GM19035 (cell line): ENCODE results near the gene CAPN12.

Experiments used
- ATAC-seq: cut with Tn5 transposase; IDR thresholded peaks from one replicate; pipeline ENCODE4 v1.9.1; 2021; ENCODE audit not compliant: unreplicated experiment

The CAPN12 gene

DNA sequence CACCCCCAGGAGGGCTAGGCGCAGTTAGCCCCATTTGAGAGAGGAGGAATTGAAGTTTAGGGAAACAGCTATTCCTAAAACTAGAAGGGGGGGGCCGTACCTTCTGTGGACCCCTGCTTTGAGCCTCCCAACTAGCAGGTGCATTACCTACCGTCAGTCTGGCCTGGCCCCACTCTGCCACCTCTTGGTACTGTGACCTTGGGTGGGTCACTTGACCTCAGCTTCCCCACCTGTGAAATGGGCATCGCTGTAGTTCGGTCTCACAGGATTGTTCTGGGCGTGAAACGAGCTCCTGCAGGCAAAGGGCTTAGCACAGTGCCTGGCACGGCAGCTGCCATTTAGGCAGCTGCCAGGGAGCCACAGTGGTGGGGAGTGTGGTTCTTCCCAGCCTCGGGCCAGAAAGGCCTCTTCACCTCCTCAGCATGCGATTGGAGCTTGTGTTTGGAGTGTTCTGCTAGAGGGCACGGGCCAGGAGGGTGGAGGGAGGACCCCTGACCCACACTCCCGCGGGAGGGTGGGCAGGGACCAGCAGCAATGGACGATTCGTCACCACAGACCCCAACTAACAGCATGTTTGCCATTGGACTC, 32.0 kb downstream of the CAPN12 start:
- no peak for ATAC-seq

DNA sequence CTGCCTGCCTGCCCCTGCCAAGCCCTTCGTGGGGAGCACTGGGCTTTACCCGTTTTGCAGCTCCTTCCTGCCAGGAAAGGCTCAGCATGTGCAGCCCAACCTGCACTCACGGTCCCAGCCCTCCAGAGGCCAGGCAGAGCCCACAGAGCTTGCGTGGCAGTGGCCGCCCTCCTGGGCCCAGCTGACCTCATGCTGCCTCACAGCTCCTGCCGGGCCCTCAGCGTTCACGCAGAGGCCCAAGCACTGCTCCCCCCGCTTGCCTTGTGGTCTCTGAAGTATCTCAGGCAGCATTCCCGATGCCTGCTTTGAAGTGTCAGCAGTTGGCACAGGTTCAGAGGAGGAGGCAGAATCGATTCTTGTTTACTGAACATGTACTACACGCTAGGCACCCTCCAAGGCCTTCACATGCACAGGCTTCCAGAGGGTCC, 32.5 kb downstream of the CAPN12 start:
- ATAC-seq, result no peak

DNA sequence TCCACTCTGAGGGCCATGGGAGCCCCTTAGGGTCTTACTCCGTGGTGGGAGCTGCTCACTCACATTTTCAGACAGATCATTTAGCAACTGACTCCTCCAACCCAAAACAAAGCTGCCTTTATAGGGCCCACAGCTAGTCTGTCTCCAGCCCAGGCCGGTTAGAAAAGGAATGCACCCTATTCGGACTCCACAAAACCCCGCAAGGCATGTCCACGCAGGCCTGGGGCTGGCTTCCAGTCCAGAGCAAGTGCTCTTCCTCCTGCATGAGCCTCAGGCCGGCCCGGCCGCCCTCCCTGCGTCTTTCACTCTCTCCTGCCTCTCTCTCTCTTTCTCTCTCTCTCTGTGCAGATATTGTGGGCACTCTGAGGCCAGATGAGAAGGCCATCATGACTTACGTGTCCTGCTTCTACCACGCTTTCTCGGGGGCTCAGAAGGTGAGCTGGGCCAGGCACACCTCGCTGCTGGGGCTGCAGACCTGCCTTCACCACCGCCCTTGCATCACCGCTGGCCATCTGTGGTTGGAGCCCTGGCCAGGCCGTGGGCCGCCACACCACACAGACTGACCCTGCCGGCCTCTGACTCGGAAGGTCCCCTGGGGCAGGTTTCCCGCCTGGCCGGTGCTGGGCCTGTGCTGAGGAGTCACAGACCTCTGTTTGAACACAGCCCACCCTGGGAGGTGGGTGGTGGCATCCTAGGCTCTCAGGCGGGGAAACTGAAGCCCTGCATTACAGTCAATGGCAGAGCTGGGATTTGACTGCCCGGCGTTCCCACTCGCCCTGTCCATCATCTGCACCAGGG, 33.1 kb downstream of the CAPN12 start:
- no peak for ATAC-seq

DNA sequence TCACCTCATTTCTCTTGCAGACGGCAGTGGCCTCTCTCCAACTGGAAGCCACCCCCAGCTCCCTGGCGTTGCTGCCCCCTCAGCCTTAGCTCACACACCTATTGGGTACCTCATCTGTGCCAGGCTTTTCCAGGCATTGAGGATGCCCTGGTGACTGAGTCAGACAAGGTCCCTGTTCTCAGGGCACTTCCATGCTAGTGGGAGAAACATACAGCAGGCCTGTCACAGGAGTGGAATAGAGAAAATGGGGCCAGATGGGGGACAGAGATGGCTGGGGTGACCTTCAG, 33.9 kb downstream of the CAPN12 start:
- ATAC-seq, result no peak

DNA sequence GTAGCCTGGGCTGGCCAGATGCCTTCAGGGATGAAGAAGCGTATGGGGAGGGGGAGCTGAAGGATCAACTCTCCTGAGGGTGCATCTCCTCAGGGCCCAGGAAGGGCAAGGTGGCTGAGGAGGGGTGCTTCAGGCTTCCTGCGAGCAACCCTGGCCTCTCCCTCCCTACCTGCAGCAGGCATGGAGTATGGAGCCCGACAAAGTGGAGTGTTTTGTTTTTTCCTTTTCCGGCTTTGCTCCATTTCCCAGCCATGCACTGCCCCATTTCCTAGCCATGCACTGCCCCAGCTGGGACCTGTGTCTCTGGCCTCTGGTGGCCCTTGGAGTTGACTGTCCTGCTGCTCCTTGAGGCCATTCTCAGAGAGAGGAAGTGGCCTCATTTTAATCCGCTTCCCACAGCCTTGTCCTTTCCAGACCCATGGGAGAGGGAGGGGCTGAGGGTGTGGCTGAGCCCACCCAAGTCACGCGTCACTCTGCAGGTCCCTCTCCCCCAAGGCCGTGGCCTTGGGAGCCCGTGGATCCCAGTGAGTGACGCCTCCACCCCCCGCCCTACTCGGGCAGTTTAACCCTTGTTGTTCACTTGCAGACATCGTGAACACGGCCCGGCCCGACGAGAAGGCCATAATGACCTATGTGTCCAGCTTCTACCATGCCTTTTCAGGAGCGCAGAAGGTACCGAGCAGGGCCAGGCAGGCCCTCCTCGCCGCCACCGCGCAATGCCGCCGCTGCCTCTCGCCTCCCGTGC, 34.4 kb downstream of the CAPN12 start:
- no peak for ATAC-seq

DNA sequence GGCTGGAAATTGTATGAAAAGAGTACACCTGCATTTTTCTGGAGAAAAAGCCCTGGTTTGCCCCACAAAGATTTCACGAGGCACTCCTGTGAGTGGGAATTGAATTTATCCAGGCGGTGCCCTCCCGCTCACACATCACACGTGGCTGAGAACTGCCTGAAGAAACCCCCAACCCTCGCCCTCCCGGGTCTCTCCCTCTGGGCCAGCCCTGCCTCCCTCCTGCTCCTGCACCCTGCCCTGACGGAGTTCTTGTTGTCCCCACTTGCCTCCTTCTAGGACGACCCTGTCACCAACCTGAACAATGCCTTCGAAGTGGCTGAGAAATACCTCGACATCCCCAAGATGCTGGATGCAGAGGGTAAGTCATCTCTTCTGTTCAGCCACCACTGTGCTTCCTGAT, 35.2 kb downstream of the CAPN12 start:
- ATAC-seq, result no peak

DNA sequence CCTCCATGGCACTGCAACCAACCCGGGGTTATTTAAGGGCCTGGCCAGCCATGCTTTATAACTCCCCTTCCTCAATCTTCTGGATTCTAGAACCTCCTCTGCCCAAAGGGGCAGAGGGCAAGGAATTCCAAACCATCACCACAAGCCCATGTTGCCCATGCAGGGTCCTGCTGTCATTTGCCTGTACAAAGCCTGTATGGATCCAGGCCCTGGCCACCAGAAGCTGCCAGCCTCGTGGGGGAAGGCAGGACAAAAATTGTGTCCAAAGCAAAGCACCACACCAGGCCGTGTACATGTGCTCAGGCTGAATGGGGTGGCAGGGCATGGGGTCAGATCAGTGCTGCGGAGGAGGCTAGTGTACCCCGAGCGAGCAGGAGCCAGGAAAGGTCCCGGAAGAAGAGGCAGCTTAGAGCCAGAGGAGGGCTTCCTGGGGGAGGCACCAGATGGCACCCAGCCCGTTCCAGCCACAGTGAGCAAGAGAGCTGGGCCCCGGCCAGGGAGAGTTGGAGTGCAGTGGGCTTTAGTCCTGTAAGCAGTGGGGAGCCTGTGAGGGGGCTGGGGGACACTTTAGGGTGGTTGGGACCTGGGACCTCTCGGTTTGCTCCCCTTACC, 35.8 kb downstream of the CAPN12 start:
- ATAC-seq, result no peak

DNA sequence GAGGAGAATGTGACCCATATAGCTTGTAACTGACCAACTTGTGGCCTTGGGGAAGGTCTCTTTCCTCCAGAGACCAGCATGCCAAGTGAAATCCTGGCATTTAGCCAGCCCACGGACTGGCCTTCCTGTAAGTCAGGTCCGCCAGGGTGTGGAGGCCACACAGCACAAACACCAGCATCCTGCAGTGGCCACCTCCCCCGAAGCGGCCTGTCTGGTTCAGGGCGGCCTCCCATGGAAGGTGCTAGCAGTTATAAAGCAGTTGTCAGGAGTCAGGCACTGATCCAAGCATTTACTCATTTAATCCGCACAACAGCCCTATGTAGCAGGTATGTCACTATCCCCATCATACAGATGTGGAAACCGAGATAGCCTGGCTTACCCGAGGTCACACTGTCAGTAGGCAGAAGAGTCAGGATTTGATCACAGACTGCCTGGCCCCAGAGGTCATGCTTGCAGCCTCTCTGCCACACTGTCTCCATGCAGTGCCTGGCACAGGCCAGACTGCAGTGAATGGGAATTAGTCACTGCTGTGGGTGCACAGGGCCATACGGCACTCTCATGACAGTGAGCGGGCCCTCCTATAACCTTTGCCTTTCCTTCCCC, 36.7 kb downstream of the CAPN12 start:
- ATAC-seq, result no peak

DNA sequence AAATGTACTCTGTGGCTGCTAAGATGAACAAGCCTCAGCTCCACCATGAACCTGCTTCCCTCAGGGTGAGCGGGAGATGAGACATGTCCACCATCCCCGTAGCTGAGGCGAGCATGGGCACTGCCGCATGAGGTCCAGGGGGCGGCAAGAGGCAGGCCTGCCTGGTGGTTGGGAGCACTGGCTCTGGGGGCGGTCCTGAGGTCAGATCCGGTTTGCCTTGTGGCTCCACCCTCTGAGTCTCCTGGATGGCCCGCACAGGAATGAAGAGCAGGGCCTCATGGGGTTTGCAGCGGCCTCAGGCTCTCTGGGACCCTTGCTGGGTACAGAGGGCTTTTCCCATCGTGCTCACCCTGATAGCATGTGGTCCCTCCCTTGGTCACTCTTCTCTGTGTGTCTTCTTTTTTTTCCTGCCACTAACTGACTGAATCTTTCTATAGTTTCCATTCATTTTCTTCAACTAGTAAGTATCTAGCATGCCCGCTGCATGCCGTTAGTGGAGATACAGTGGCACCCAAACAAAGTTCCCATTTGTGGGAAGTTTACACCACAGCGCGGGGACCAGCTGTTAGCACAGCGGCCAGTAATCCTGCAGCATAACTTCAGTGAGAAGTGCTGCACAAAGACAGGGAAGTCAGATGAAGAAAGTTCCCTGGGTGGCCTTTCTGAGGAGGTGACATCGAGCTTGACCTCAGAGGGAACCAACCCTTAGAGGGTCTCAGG, 37.3 kb downstream of the CAPN12 start:
- ATAC-seq, result no peak

DNA sequence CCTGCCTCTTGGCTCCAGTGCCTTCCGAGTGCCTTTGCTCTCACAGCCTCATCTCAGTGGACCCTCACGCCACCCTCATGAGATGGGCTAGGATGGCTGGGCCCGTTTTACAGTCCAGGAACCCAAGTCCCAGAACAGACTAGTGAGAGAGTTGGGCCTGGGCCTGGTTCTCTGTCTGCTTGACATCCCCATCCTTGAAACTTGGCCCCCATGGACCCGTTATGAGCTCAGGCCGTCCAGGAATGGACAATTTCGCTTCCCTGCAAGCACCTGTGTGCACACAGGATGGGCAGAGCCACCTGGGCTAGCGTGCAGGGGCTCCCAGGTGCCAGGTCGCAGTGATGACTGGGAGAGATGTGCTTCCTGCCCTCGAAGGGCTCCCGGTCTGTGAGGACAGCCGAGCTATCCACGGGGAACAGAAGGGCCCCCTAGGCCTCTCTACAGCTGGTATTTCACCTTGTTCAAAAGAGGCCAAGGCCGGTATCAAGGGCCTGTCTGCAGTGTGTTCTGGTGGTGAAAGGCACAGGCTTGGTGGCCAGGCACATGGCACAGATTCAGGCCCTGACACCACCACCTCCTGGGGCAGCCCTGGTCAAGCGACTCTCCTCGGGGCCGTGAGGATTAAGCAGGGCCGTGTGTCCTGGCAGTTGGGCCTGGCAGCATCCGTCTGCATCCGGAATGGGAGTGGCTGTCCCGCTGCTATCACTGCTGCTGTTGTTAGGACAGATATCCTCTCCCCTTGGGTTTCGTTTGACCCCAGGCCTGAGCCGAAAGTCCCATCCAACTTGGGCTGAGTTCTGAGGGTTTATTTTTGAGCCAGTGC, 38.9 kb downstream of the CAPN12 start:
- ATAC-seq, result no peak

DNA sequence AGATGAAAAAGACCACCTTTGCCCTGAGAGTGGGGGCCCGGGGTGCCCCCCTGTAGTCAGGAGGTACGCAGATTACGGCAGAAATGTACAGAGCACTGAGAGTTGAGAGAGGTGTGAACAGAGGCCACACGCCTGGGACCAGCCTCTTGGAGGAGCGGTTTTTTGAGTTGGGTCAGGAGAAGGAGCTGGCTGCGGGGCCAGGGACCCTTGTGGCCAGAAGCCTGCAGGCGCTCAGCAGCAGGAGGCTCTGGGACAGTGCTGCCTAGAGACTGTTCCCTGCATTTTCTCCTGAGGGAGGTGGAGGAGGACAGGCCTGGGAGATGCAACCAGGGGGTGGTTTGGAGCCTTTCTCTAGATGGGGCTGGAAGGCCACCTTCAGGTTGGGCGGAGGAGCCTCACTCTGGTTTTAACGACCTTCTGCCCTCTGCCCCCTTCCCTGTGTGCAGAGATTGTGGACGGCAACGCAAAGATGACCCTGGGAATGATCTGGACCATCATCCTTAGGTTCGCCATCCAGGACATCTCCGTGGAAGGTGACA, 39.7 kb downstream of the CAPN12 start:
- no peak for ATAC-seq

DNA sequence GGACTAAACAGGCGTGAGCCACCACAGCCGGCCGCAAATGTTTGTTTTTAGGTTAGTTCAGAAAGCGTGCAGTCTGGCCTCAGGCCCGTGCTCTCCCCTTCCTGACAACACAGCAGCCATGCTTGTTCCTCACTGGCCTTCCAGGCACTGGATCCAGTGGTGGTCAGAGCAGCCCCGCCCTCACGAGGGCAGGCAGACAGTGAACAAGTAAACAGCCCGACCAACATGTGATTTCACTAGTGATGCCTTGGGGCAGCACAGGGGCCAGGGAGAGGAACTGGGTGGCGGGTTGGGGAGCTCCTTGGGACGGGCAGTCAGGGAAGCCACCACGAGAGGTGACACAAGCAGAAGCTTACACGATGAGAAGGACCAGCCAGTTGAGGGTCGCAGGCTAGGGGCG, 40.8 kb downstream of the CAPN12 start:
- no peak for ATAC-seq

DNA sequence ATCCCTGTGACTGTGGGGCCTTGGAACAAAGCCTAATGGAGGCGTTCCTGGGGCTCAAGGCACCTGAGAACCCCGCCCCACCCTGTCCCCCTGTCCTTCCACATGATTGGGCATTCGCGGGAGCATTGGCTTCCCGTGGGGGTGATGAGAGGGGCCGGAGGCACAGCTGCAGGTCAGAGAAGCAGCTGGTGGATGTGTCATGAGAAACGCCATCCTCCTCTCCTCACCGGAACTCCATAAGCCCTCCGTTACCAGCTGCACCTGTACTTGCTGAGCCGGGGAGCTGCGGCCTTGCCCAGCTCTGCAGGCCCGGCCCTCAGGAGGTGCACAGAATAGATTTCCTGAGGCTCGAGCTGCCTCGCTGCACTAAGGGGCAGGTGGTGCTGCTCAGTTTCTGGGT, 42.0 kb downstream of the CAPN12 start:
- no peak for ATAC-seq

DNA sequence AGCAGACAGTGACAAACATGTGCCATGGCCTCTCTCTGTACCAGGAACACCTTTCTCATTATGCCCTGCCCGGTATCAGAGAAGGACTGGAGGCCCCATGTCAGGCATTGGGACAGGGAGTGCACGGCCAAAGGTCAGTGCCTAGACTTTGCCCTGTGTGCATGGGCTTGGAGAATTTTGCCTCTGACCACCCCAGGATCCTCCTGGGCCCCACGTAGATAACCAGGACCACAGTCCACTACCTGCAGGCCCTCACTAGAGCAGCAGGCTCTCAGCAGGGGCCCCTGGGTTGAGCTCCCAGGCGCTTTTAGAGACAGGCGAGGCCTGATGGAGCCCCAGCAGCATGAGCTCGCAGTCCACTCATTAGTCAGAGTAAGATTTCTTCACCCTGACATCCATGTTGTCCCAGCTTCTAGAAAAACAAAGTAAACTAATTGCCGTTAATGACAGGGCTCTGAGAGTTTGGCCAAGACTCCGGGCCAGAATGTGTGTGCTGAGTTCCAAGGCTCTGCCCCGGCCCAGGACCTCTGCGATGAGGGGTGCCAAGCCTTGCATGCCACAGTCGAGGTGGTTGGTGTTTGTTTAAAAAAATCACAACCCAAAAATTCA, 42.7 kb downstream of the CAPN12 start:
- ATAC-seq, result no peak

DNA sequence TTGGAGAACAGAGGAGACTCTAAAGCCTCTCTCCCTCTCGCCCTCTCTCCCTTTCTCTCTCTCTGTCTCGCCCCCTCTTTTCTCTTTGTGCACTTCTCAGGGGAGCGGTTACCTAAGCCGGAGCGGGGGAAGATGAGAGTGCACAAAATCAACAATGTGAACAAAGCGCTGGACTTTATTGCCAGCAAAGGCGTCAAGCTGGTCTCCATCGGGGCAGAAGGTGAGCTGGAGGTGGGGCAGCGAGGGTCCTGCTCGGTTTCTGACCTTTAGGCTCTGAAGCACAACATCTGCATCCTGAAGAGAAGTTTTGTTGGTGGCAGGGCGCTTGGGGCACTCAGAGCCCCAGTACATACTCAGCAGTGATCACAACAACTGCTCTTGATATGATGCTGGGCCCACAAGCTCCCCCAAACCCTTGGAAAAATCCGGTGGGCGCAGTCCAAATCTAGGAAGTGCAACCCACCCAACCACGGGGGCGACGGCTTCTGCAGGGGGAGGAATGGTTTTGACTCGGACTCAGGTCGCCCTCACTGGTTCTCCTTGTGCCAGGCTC, 43.3 kb downstream of the CAPN12 start:
- no peak for ATAC-seq

DNA sequence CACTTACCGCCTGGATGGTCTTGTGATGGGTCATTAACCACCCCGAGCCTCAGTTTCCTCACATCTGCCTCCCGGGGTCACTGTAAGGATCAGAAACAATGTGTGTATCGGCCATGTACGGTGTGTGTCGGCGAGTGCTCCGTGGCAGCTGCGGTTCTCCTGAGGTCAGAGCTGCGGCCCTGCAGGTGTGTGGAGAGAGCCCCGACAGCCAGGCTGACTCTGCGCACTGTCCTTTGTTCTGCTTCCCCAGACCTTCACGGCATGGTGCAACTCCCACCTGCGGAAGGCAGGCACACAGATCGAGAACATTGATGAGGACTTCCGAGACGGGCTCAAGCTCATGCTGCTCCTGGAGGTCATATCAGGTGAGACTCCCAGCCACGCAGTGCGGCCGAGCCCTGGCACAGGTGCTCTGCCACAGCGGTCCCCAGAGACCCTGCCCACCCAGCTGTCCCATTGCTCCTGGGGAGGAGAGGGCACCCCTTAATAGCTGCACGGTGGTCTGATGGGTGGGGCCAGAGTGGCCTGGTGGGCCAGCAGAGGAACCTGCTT, 43.8 kb downstream of the CAPN12 start:
- no peak for ATAC-seq

DNA sequence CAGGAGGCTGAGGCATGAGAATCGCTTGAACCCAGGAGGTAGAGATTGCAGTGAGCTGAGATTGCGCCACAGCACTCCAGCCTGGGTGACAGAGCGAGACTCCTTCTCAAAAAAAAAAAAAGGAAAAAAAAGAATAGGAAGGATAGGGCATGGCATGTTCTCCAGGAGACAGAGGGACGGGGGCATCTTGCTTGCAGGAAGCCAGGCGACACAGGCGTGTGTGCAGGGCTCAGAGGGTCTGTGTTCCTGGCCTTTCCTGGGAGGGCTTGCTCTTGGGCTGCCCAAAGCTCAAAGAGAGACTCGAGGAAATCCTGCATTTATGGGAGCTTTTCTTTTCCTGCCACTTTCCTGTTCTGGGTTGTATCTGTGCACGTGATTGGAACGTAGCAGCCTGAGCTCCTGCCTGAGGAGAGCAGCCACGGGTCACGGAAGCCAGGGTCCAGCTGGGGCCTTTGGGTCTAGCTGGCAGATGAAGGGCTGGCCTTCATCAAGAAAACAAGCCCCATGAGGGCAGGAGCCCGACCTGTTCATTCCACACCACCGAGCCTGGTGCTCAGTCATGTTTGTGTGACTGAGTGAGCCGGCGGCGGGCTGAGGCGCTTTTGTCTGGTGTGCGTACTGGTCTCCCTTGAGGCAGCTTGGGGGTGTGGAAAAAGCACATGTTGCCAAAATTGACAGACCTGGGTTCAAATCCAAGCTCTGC, 44.5 kb downstream of the CAPN12 start:
- ATAC-seq, result no peak

DNA sequence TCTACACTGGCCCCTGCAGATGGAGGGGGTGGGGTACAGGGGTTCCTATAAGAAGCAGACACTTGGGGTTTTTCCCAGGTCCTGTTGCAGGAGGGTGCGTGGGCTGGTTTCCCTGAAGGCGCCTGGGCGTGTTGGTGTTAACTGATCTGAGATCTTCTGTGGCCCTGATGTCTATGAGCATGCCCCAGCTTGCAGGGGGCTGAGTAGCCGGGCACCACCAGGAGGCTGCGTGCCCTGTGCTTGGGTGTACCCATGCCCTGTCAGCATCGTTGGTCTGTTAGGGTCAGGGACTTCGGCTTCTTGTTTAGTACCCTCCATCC, 45.3 kb downstream of the CAPN12 start:
- no peak for ATAC-seq
